ENCODE measurements around the gene ADAM17. TPM values are rescaled to one million over a fixed set of nuclear protein-coding genes. Genes with fewer than 3 reads are reported as not detected.

ADAM17 gene
- total and polyA plus RNA-seq, 4 donors = 3.3 to 14.1 (median 7.9) TPM

DNA sequence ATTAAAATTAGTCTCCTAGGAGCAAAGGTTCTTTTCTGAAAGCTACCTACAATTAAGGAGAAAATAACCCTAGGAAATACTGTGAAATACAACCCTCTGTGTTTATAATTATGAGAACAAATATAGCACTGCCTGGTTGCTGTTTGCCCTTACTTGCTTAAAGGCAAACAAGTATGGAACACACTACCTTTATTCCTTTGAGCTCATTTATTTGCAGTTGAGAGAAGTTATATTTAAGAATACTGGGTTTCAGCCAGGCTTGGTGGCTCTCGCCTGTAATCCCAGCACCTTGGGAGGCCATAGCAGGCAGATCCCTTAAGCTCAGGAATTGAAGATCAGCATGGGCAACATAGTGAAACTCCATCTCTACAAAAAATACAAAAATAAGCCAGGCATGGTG, 104.4 kb downstream of the ADAM17 start:
- Histone ChIP-seq H3K4me1 (ENCODE audit: control insufficient read depth in 4 of 4, insufficient read depth in 4 of 4, low read length in 3 of 4) (no peaks in the 10 kb centered on the region), H3K4me3 (ENCODE audit: low read depth in 1 of 3, low read length in 3 of 3) (no peak overlapping the region), H3K27ac (ENCODE audit: low read depth in 1 of 2, low read length in 2 of 2) (no peak overlapping the region), H3K36me3 (ENCODE audit: control insufficient read depth in 4 of 4, insufficient read depth in 3 of 4, low read depth in 1 of 4, low read length in 3 of 4) (peaks cover 3 to 21% (median 12%) of the 10 kb centered on the region in 4 donors), H3K9ac (ENCODE audit: low read depth in 1 of 2, low read length in 2 of 2) (no peak overlapping the region), H3K27me3 (ENCODE audit: control insufficient read depth in 4 of 4, insufficient read depth in 4 of 4, low read length in 3 of 4) (no peaks in the 10 kb centered on the region), H3K9me3 (ENCODE audit: control insufficient read depth in 4 of 4, low read length in 3 of 4) (no peaks in the 10 kb centered on the region)
- no peak for DNase-seq (ENCODE audit: low spot score)
- no peak for TF ChIP-seq TAF1 (conservative IDR thresholded peaks at IDR 0.05)
- no peak for TF ChIP-seq JUND (IDR thresholded peaks at IDR 0.05)
- TF ChIP-seq YY1 (IDR thresholded peaks at IDR 0.05) = no peak
- TF ChIP-seq, protein P1, sequence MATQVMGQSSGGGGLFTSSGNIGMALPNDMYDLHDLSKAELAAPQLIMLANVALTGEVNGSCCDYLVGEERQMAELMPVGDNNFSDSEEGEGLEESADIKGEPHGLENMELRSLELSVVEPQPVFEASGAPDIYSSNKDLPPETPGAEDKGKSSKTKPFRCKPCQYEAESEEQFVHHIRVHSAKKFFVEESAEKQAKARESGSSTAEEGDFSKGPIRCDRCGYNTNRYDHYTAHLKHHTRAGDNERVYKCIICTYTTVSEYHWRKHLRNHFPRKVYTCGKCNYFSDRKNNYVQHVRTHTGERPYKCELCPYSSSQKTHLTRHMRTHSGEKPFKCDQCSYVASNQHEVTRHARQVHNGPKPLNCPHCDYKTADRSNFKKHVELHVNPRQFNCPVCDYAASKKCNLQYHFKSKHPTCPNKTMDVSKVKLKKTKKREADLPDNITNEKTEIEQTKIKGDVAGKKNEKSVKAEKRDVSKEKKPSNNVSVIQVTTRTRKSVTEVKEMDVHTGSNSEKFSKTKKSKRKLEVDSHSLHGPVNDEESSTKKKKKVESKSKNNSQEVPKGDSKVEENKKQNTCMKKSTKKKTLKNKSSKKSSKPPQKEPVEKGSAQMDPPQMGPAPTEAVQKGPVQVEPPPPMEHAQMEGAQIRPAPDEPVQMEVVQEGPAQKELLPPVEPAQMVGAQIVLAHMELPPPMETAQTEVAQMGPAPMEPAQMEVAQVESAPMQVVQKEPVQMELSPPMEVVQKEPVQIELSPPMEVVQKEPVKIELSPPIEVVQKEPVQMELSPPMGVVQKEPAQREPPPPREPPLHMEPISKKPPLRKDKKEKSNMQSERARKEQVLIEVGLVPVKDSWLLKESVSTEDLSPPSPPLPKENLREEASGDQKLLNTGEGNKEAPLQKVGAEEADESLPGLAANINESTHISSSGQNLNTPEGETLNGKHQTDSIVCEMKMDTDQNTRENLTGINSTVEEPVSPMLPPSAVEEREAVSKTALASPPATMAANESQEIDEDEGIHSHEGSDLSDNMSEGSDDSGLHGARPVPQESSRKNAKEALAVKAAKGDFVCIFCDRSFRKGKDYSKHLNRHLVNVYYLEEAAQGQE (IDR thresholded peaks at IDR 0.05) = no peak
- no peak for TF ChIP-seq RXRA (IDR thresholded peaks at IDR 0.05)
- TF ChIP-seq RAD21 (IDR thresholded peaks at IDR 0.05) = no peak
- no peak for TF ChIP-seq NR2F2 (IDR thresholded peaks at IDR 0.05)
- no peak for TF ChIP-seq GABPA (IDR thresholded peaks at IDR 0.05 in 1 of 2, conservative IDR thresholded peaks at IDR 0.05 in 1 of 2)
- WGBS = 93% methylated on average over 1 of the region's 1 CpG

DNA sequence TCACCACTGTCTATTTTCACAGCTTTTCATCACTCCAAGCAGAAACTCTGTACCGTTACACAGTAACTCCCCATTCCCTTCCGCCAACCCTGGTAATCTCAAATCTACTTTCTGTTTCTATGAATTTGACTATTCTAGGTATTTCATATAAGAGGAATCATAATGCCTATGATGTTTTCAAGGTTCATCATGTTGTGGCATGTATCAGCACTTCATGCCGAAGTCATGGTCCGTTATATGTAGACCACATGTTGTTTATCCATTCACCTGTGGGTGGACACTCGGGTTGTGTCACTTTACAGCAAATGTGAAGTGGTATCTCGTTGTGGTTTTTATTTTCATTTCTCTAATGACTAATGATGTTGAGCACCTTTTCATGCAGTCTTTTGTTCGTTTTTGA, 110.5 kb downstream of the ADAM17 start:
- H3K36me3 ChIP-seq (ENCODE audit: control insufficient read depth in 4 of 4, insufficient read depth in 3 of 4, low read depth in 1 of 4, low read length in 3 of 4) = peaks cover 12 to 47% (median 35%) of the 10 kb centered on the region in 4 donors
- H3K9ac ChIP-seq (ENCODE audit: low read depth in 1 of 2, low read length in 2 of 2) = no peak overlapping the region
- 86% methylated on average over 7 of the region's 7 CpGs for WGBS
- H3K27ac ChIP-seq (ENCODE audit: low read depth in 1 of 2, low read length in 2 of 2) = no peak overlapping the region
- TF ChIP-seq, protein P2, sequence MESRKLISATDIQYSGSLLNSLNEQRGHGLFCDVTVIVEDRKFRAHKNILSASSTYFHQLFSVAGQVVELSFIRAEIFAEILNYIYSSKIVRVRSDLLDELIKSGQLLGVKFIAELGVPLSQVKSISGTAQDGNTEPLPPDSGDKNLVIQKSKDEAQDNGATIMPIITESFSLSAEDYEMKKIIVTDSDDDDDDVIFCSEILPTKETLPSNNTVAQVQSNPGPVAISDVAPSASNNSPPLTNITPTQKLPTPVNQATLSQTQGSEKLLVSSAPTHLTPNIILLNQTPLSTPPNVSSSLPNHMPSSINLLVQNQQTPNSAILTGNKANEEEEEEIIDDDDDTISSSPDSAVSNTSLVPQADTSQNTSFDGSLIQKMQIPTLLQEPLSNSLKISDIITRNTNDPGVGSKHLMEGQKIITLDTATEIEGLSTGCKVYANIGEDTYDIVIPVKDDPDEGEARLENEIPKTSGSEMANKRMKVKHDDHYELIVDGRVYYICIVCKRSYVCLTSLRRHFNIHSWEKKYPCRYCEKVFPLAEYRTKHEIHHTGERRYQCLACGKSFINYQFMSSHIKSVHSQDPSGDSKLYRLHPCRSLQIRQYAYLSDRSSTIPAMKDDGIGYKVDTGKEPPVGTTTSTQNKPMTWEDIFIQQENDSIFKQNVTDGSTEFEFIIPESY (IDR thresholded peaks at IDR 0.05) = no peak
- TF ChIP-seq, protein P3, sequence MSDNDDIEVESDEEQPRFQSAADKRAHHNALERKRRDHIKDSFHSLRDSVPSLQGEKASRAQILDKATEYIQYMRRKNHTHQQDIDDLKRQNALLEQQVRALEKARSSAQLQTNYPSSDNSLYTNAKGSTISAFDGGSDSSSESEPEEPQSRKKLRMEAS (IDR thresholded peaks at IDR 0.05) = no peak
- TF ChIP-seq TAF1 (conservative IDR thresholded peaks at IDR 0.05) = no peak
- TF ChIP-seq, protein P1 (IDR thresholded peaks at IDR 0.05) = no peak
- TF ChIP-seq RXRA (IDR thresholded peaks at IDR 0.05) = no peak
- H3K27me3 ChIP-seq (ENCODE audit: control insufficient read depth in 4 of 4, insufficient read depth in 4 of 4, low read length in 3 of 4) = no peaks in the 10 kb centered on the region
- no peak for DNase-seq (ENCODE audit: low spot score)
- no peaks in the 10 kb centered on the region for H3K4me1 ChIP-seq (ENCODE audit: control insufficient read depth in 4 of 4, insufficient read depth in 4 of 4, low read length in 3 of 4)
- H3K4me3 ChIP-seq (ENCODE audit: low read depth in 1 of 3, low read length in 3 of 3) = no peak overlapping the region
- no peaks in the 10 kb centered on the region for H3K9me3 ChIP-seq (ENCODE audit: control insufficient read depth in 4 of 4, low read length in 3 of 4)

All from liver (tissue), 9 donors.